ENCODE data around the gene MCTP1.

MCTP1 gene

GRCh38 chr5:94660506-94660905 lies 624.4 kb downstream of the MCTP1 start:
- Histone ChIP-seq H2AFZ (no peak overlapping the region), H3K4me3 (ENCODE audit: low read depth, low read length) (no peak overlapping the region), H3K9me3 (ENCODE audit: control insufficient read depth, low read length) (no peaks in the 10 kb centered on the region), H3K79me2 (peaks cover 9% of the 10 kb centered on the region), H3K36me3 (ENCODE audit: control insufficient read depth, insufficient read depth, low read length) (peaks cover 2% of the 10 kb centered on the region), H3K27me3 (ENCODE audit: control insufficient read depth, insufficient read depth, low read length) (no peaks in the 10 kb centered on the region), H3K9ac (no peak overlapping the region), H3K27ac (no peak overlapping the region), H3K4me2 (ENCODE audit: low read length) (no peak overlapping the region), H3K4me1 (no peaks in the 10 kb centered on the region)
- TF ChIP-seq CTCF (IDR thresholded peaks at IDR 0.05), result no peak

GRCh38 chr5:94658272-94658671 lies 626.6 kb downstream of the MCTP1 start:
- H3K79me2 ChIP-seq, result peaks cover 9% of the 10 kb centered on the region
- no peak overlapping the region for H3K27ac ChIP-seq
- H3K9me3 ChIP-seq (ENCODE audit: control insufficient read depth, low read length), result no peaks in the 10 kb centered on the region
- no peak overlapping the region for H3K4me3 ChIP-seq (ENCODE audit: low read depth, low read length)
- H2AFZ ChIP-seq, result no peak overlapping the region
- peaks cover 3% of the 10 kb centered on the region for H3K36me3 ChIP-seq (ENCODE audit: control insufficient read depth, insufficient read depth, low read length)
- H3K9ac ChIP-seq, result no peak overlapping the region
- no peaks in the 10 kb centered on the region for H3K27me3 ChIP-seq (ENCODE audit: control insufficient read depth, insufficient read depth, low read length)
- no peak overlapping the region for H3K4me2 ChIP-seq (ENCODE audit: low read length)
- no peaks in the 10 kb centered on the region for H3K4me1 ChIP-seq
- no peak for TF ChIP-seq CTCF (IDR thresholded peaks at IDR 0.05)

Data from parathyroid adenoma (tissue), 2 donors.